Left ventricle myocardium inferior (tissue), 1 donor: Measurements from ENCODE around the gene UNC5B. TPM values are rescaled to one million over a fixed set of nuclear protein-coding genes. Genes with fewer than 3 reads are reported as not detected.
A peak's percentile ranks its signal among the peaks of the same experiment; 100 is the strongest.

Experiments used
- DNase-seq: peaks from one replicate; pipeline ENCODE4 v3.0.0-alpha.2; 2020
- H3K27ac ChIP-seq: fragments of 200-600 bp; replicated peaks from 2 replicates; pipeline ENCODE4 v1.8.0; 2021
- H3K27me3 ChIP-seq: fragments of 200-600 bp; 2 replicates; pipeline ENCODE4 v1.8.0; 2021; ENCODE audit warnings: low read depth
- H3K36me3 ChIP-seq: fragments of 200-600 bp; 2 replicates; pipeline ENCODE4 v1.8.0; 2021
- H3K4me1 ChIP-seq: fragments of 200-600 bp; 2 replicates; pipeline ENCODE4 v1.8.0; 2021
- H3K4me3 ChIP-seq: fragments of 200-600 bp; 2 replicates; pipeline ENCODE4 v1.8.0; 2021; ENCODE audit warnings: mild to moderate bottlenecking, moderate library complexity
- H3K9me3 ChIP-seq: fragments of 200-600 bp; replicated peaks from 2 replicates; pipeline ENCODE4 v1.8.0; 2021
- CTCF ChIP-seq: fragments of 200-600 bp; IDR thresholded peaks from 2 replicates; pipeline ENCODE4 v1.8.0; 2021; ENCODE audit warnings: antibody characterized with exemption, mild to moderate bottlenecking, borderline replicate concordance
- intact Hi-C: fragments of 100-400 bp; cut with micrococcal nuclease; formaldehyde crosslinking; loops from one replicate; pipeline ENCODE4 v1.11.0; 2022
- total RNA-seq: library from RNA; stranded (reverse); fragmentation: NEBNext Ultra II Directional; extraction: Animal tissue kit (Norgen Biotek cat#: 25700); gene quantifications from one replicate; pipeline ENCODE4 v1.2.1, GENCODE V29; 2021
- donor health status: DM: no; HTN: yes; CAD: no; lungs with severe emphysema.

Gene UNC5B
- total RNA-seq, 1 donor from 2014 or later: 15.6 TPM

- H3K4me1 ChIP-seq: no peaks in the 10 kb centered on the region
- no peak for TF ChIP-seq CTCF
- no peak overlapping the region for H3K27ac ChIP-seq
- DNase-seq: no peak
- H3K9me3 ChIP-seq: no peaks in the 10 kb centered on the region
- H3K4me3 ChIP-seq: no peak overlapping the region
- H3K27me3 ChIP-seq: no peaks in the 10 kb centered on the region
- intact Hi-C loops: no loop called here
- H3K36me3 ChIP-seq: peaks cover 41% of the 10 kb centered on the region
Observed at GRCh38 chr10:71301371-71301916, 89.1 kb downstream of the UNC5B start.

GRCh38 chr10:71302451-71302850, 90.1 kb downstream of the UNC5B start:
- no peak for DNase-seq
- Histone ChIP-seq H3K9me3 (no peaks in the 10 kb centered on the region), H3K4me3 (no peak overlapping the region), H3K36me3 (peaks cover 35% of the 10 kb centered on the region), H3K4me1 (no peaks in the 10 kb centered on the region), H3K27me3 (no peaks in the 10 kb centered on the region), H3K27ac (no peak overlapping the region)
- no peak for TF ChIP-seq CTCF
- intact Hi-C loops: no loop called here

GRCh38 chr10:71302874-71303568, 90.7 kb downstream of the UNC5B start:
- H3K27me3 ChIP-seq: no peaks in the 10 kb centered on the region
- no peaks in the 10 kb centered on the region for H3K9me3 ChIP-seq
- intact Hi-C loops: no loop called here
- DNase-seq: no peak
- H3K36me3 ChIP-seq: peaks cover 29% of the 10 kb centered on the region
- TF ChIP-seq CTCF: peak; percentile 62
- H3K4me3 ChIP-seq: no peak overlapping the region
- H3K4me1 ChIP-seq: no peaks in the 10 kb centered on the region
- no peak overlapping the region for H3K27ac ChIP-seq

- DNase-seq: no peak
- Histone ChIP-seq H3K4me3 (no peak overlapping the region), H3K27me3 (no peaks in the 10 kb centered on the region), H3K36me3 (peaks cover 24% of the 10 kb centered on the region), H3K4me1 (no peaks in the 10 kb centered on the region), H3K9me3 (no peaks in the 10 kb centered on the region), H3K27ac (no peak overlapping the region)
- intact Hi-C loops: no loop called here
- TF ChIP-seq CTCF: no peak
Observed at GRCh38 chr10:71303569-71303907, 91.2 kb downstream of the UNC5B start.

GRCh38 chr10:71304914-71305313, 92.5 kb downstream of the UNC5B start:
- H3K4me1 ChIP-seq: no peaks in the 10 kb centered on the region
- H3K4me3 ChIP-seq: no peak overlapping the region
- no peak for TF ChIP-seq CTCF
- H3K27ac ChIP-seq: no peak overlapping the region
- no peak for DNase-seq
- no peaks in the 10 kb centered on the region for H3K9me3 ChIP-seq
- intact Hi-C loops: no loop called here
- H3K36me3 ChIP-seq: peaks cover 12% of the 10 kb centered on the region
- no peaks in the 10 kb centered on the region for H3K27me3 ChIP-seq
